Keratinocyte (primary cell): ENCODE measurements around the gene CD200R1L. TPM values are rescaled to one million over a fixed set of nuclear protein-coding genes. Genes with fewer than 3 reads are reported as not detected.

Source experiments
- DNase-seq: peaks from one replicate; pipeline ENCODE4 v3.0.0-alpha.2; 2011; ENCODE audit warnings: low read depth, missing footprints, low spot score
- FAIRE-seq: peaks from 2 replicates; lab custom pipeline; 2011; peaks lifted over from hg19 to GRCh38; lab: Jason Lieb, UNC
- H2AFZ ChIP-seq: 2 replicates; pipeline ENCODE4 v1.6.0; 2012; ENCODE audit warnings: low read length, control low read depth, inconsistent platforms; ENCODE audit not compliant: control insufficient read depth
- H3K27ac ChIP-seq: 2 replicates; pipeline ENCODE4 v1.5.1; 2011; ENCODE audit warnings: low read length; ENCODE audit not compliant: control insufficient read depth, insufficient read depth
- H3K27me3 ChIP-seq: 3 replicates; pipeline ENCODE4 v1.6.0; 2011; ENCODE audit warnings: low read length; ENCODE audit not compliant: control insufficient read depth, insufficient read depth; ENCODE audit errors: extremely low read depth
- H3K36me3 ChIP-seq, 2 experiments: 2 replicates in 1 of 2; 3 replicates in 1 of 2; pipeline ENCODE4 v1.5.1; 2011; ENCODE audit warnings: low read length in 2 of 2, mild to moderate bottlenecking in 1 of 2; ENCODE audit not compliant: control insufficient read depth in 2 of 2, insufficient read depth in 2 of 2; ENCODE audit errors: extremely low read depth in 1 of 2
- H3K4me1 ChIP-seq: 3 replicates; pipeline ENCODE4 v1.5.1; 2011; ENCODE audit warnings: low read length; ENCODE audit not compliant: control insufficient read depth, insufficient read depth; ENCODE audit errors: extremely low read depth
- H3K4me2 ChIP-seq: 3 replicates; pipeline ENCODE4 v1.6.0; 2011; ENCODE audit warnings: low read depth, low read length; ENCODE audit not compliant: control insufficient read depth, insufficient read depth; ENCODE audit errors: extremely low read depth
- H3K4me3 ChIP-seq, 3 experiments: fragments of 200-600 bp in 1 of 3; sonication (generic) in 1 of 3; 2 replicates in 2 of 3; 3 replicates in 1 of 3; pipeline ENCODE4 v1.5.1; 2011 to 2016; ENCODE audit warnings: low read length in 3 of 3, mild to moderate bottlenecking in 3 of 3, control low read depth in 2 of 3, inconsistent platforms in 1 of 3, low read depth in 1 of 3, mixed read lengths in 1 of 3, mixed run types in 1 of 3, moderate library complexity in 1 of 3; ENCODE audit not compliant: control insufficient read depth in 2 of 3, insufficient read depth in 2 of 3; ENCODE audit errors: extremely low read depth in 1 of 3
- H3K79me2 ChIP-seq: 2 replicates; pipeline ENCODE4 v1.6.0; 2012; ENCODE audit warnings: low read length; ENCODE audit not compliant: control insufficient read depth, insufficient read depth
- H3K9ac ChIP-seq: 3 replicates; pipeline ENCODE4 v1.6.0; 2011; ENCODE audit warnings: low read length; ENCODE audit not compliant: control insufficient read depth, insufficient read depth; ENCODE audit errors: extremely low read depth
- H3K9me1 ChIP-seq: 3 replicates; pipeline ENCODE4 v1.6.0; 2011; ENCODE audit warnings: low read length; ENCODE audit not compliant: control insufficient read depth, insufficient read depth; ENCODE audit errors: extremely low read depth
- H3K9me3 ChIP-seq: 2 replicates; pipeline ENCODE4 v1.5.1; 2012; ENCODE audit warnings: low read depth, low read length; ENCODE audit not compliant: control insufficient read depth
- H4K20me1 ChIP-seq: 3 replicates; pipeline ENCODE4 v1.6.0; 2011; ENCODE audit warnings: low read length; ENCODE audit not compliant: control insufficient read depth, insufficient read depth; ENCODE audit errors: extremely low read depth
- CTCF ChIP-seq, 3 experiments: IDR thresholded peaks in 1 of 3; conservative IDR thresholded peaks in 1 of 3; optimal IDR thresholded peaks in 1 of 3; 2 replicates in 2 of 3; 3 replicates in 1 of 3; pipeline versions ENCODE3 to v1.5.1; 2011; ENCODE audit warnings: low read length in 3 of 3, mild to moderate bottlenecking in 3 of 3, moderate library complexity in 2 of 3, control low read depth in 1 of 3, inconsistent platforms in 1 of 3; ENCODE audit not compliant: insufficient read depth in 2 of 3; ENCODE audit errors: extremely low read depth in 1 of 3
- EZH2 ChIP-seq: IDR thresholded peaks from one replicate; pipeline ENCODE4 v1.6.1; 2012; ENCODE audit warnings: inconsistent platforms, mild to moderate bottlenecking, low read length, moderate library complexity
- dilution Hi-C: fragments of 300-500 bp; cut with MboI; formaldehyde crosslinking; loops from one replicate; pipeline ENCODE4 v1.7.0; 2020; ENCODE audit warnings: low sequenced_read_pairs; ENCODE audit not compliant: extremely low pct_ligation_motif_present
- polyA plus RNA-seq, 5 experiments: library from polyadenylated mRNA; depleted of rRNA in 3 of 5; stranded (reverse) in 3 of 5; stranded (forward) in 1 of 5; unstranded in 1 of 5; fragments of >200 nt; gene quantifications; 1 replicate in 1 of 5; 2 replicates in 3 of 5; 3 replicates in 1 of 5; pipeline versions ENCODE4 v1.2.1 to v1.2.3, GENCODE V29; 2011 to 2012; ENCODE audit warnings: missing spikeins in 2 of 5, low read depth in 1 of 5, low replicate concordance in 1 of 5

The CD200R1L gene
- polyA plus RNA-seq, 1 donor (not counting 4 experiments of a cell fraction or from before 2014, with no cell fraction given), result not detected

GRCh38 chr3:112884678-112885290 is 38.1 kb upstream of the CD200R1L start:
- Histone ChIP-seq H3K4me3 (no peak overlapping the region), H3K27me3 (no peaks in the 10 kb centered on the region), H4K20me1 (no peaks in the 10 kb centered on the region), H3K79me2 (no peaks in the 10 kb centered on the region), H3K9me1 (no peaks in the 10 kb centered on the region), H3K4me1 (no peaks in the 10 kb centered on the region), H3K9me3 (no peaks in the 10 kb centered on the region), H3K27ac (no peak overlapping the region), H3K36me3 (no peaks in the 10 kb centered on the region), H3K4me2 (no peak overlapping the region), H2AFZ (no peak overlapping the region), H3K9ac (no peak overlapping the region)
- FAIRE-seq, result no peak
- dilution Hi-C loops, result no loop called here
- no peak for DNase-seq
- no peak for TF ChIP-seq CTCF (optimal IDR thresholded peaks at IDR 0.05 in 1 of 3, IDR thresholded peaks at IDR 0.05 in 1 of 3, conservative IDR thresholded peaks at IDR 0.05 in 1 of 3; ENCODE audit: extremely low read depth in 1 of 3, insufficient read depth in 2 of 3, low read length in 3 of 3)
- TF ChIP-seq EZH2, result no peak

- FAIRE-seq, result no peak
- Histone ChIP-seq H3K27me3 (no peaks in the 10 kb centered on the region), H3K9me1 (no peaks in the 10 kb centered on the region), H3K9me3 (no peaks in the 10 kb centered on the region), H4K20me1 (no peaks in the 10 kb centered on the region), H3K4me2 (no peak overlapping the region), H3K27ac (no peak overlapping the region), H3K36me3 (no peaks in the 10 kb centered on the region), H2AFZ (no peak overlapping the region), H3K4me3 (no peak overlapping the region), H3K9ac (no peak overlapping the region), H3K4me1 (no peaks in the 10 kb centered on the region), H3K79me2 (no peaks in the 10 kb centered on the region)
- dilution Hi-C loops, result no loop called here
- DNase-seq, result no peak
- no peak for TF ChIP-seq EZH2
- TF ChIP-seq CTCF (optimal IDR thresholded peaks at IDR 0.05 in 1 of 3, IDR thresholded peaks at IDR 0.05 in 1 of 3, conservative IDR thresholded peaks at IDR 0.05 in 1 of 3; ENCODE audit: extremely low read depth in 1 of 3, insufficient read depth in 2 of 3, low read length in 3 of 3), result no peak
Measured at GRCh38 chr3:112881891-112882290, 35.2 kb upstream of the CD200R1L start.
